CD4-positive, alpha-beta T cell (primary cell): Measurements from ENCODE around the gene TMEM132D. TPM values are rescaled to one million over a fixed set of nuclear protein-coding genes. Genes with fewer than 3 reads are reported as not detected.

Source experiments
- ATAC-seq: fragments of 200-7000 bp; cut with Tn5 transposase; one replicate; pipeline ENCODE4 v1.10.0; 2022; ENCODE audit warnings: mild to moderate bottlenecking; ENCODE audit not compliant: poor library complexity
- CTCF ChIA-PET: fragments of 350-600 bp; sonication (Branson Sonifier 250); formaldehyde crosslinking; loops from one replicate; lab custom pipeline; 2021; ENCODE audit warnings: antibody characterized with exemption, inconsistent platforms; lab: Charles Lee
- POLR2A ChIA-PET: fragments of 350-600 bp; sonication (Branson Sonifier 250); formaldehyde crosslinking; loops from one replicate; lab custom pipeline; 2021; ENCODE audit warnings: antibody characterized with exemption, inconsistent platforms; lab: Charles Lee
- DNase-seq, 14 experiments: peaks; one replicate each; pipeline ENCODE4 v3.0.0-alpha.2; 2013 to 2020; ENCODE audit warnings: mixed read lengths in 2 of 14
- H3K27ac ChIP-seq, 2 donors: one replicate each; pipeline versions ENCODE4 v1.5.1 to v1.7.0; 2013; ENCODE audit warnings: low read length in 2 of 2, low read depth in 1 of 2, mild to moderate bottlenecking in 1 of 2
- H3K27me3 ChIP-seq, 2 experiments: 1 replicate in 1 of 2; 2 replicates in 1 of 2; pipeline versions ENCODE4 v1.6.1 to v1.7.0; 2013; ENCODE audit warnings: low read length in 2 of 2, control low read depth in 1 of 2, mild to moderate bottlenecking in 1 of 2, moderate library complexity in 1 of 2; ENCODE audit not compliant: insufficient read depth in 2 of 2, control insufficient read depth in 1 of 2
- H3K36me3 ChIP-seq: one replicate; pipeline ENCODE4 v1.6.1; 2013; ENCODE audit warnings: low read length, control low read depth; ENCODE audit not compliant: insufficient read depth
- H3K4me1 ChIP-seq: one replicate; pipeline ENCODE4 v1.6.1; 2013; ENCODE audit warnings: low read length, control low read depth; ENCODE audit not compliant: insufficient read depth
- H3K4me3 ChIP-seq: one replicate; pipeline ENCODE4 v1.5.1; 2013; ENCODE audit warnings: mild to moderate bottlenecking, low read length, moderate library complexity
- H3K9me3 ChIP-seq, 2 experiments: 1 replicate in 1 of 2; 2 replicates in 1 of 2; pipeline versions ENCODE4 v1.6.1 to v1.7.0; 2013; ENCODE audit warnings: low read length in 2 of 2, mild to moderate bottlenecking in 2 of 2, control low read depth in 1 of 2, moderate library complexity in 1 of 2; ENCODE audit not compliant: control insufficient read depth in 1 of 2, insufficient read depth in 1 of 2
- H3K27ac Mint-ChIP-seq: one replicate; pipeline ENCODE4 v1.8.0; 2020; ENCODE audit warnings: mixed read lengths
- H3K27me3 Mint-ChIP-seq: one replicate; pipeline ENCODE4 v1.8.0; 2021; ENCODE audit warnings: mixed read lengths
- H3K36me3 Mint-ChIP-seq: one replicate; pipeline ENCODE4 v1.8.0; 2021; ENCODE audit warnings: low read depth, mixed read lengths
- H3K4me1 Mint-ChIP-seq: one replicate; pipeline ENCODE4 v1.8.0; 2021; ENCODE audit warnings: low read depth, mixed read lengths
- H3K4me3 Mint-ChIP-seq: one replicate; pipeline ENCODE4 v1.8.0; 2020; ENCODE audit warnings: mild to moderate bottlenecking, mixed read lengths
- H3K9me3 Mint-ChIP-seq: one replicate; pipeline ENCODE4 v1.8.0; 2020; ENCODE audit warnings: mixed read lengths
- CTCF ChIP-seq: fragments of 200-600 bp; IDR thresholded peaks from one replicate; pipeline ENCODE4 v1.8.0; 2022; ENCODE audit warnings: antibody characterized with exemption, mild to moderate bottlenecking
- intact Hi-C, 2 experiments: fragments of 100-400 bp; cut with DNase I in 1 of 2; cut with micrococcal nuclease in 1 of 2; formaldehyde crosslinking; loops; one replicate each; pipeline versions ENCODE4 v1.15.1 to v1.9.0; 2023 to 2025; cut with DNase I, micrococcal nuclease
- total RNA-seq, 174 experiments: library from RNA in 2 of 174; stranded (reverse) in 2 of 174; gene quantifications; one replicate each; pipeline ENCODE4 v1.2.3 and lab custom pipeline; 2021 to 2026

Gene TMEM132D
- total RNA-seq, 2 experiments from 2014 or later, result not detected

DNA sequence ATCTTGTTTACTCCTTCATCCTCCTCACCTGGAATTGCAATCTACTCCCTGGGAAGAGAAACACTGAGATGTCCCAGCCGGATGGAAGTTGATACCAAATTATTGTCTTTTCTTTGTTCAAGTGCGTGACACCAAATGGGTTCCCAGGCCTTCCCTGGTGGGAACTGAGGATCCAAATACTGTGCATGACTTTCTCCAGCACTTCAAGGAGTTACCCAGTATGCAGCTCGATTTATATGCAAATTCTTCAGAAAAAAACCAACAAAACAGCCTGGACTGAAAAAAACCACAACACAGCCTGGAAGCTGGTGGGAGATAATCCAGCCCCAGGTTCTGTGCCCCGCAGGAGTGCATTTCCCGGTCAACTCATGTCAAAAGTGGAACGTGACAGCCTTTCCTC, 740.0 kb downstream of the TMEM132D start:
- intact Hi-C loops, result no loop called here
- Mint-ChIP-seq H3K27me3 (no peaks in the 10 kb centered on the region), H3K4me1 (no peaks in the 10 kb centered on the region), H3K27ac (no peak overlapping the region), H3K4me3 (no peak overlapping the region), H3K9me3 (peaks cover 3% of the 10 kb centered on the region), H3K36me3 (no peaks in the 10 kb centered on the region)
- DNase-seq (no peak), ATAC-seq (no peak)
- H3K4me3 ChIP-seq, result no peak overlapping the region
- H3K27me3 ChIP-seq, result no peaks in the 10 kb centered on the region
- no peak overlapping the region for H3K27ac ChIP-seq
- H3K36me3 ChIP-seq, result no peaks in the 10 kb centered on the region
- POLR2A ChIA-PET, result no interaction called here
- CTCF ChIA-PET, result no interaction called here
- no peak for TF ChIP-seq CTCF
- H3K9me3 ChIP-seq, result peaks cover 0 to 23% of the 10 kb centered on the region in 2 experiments
- H3K4me1 ChIP-seq, result no peaks in the 10 kb centered on the region

DNA sequence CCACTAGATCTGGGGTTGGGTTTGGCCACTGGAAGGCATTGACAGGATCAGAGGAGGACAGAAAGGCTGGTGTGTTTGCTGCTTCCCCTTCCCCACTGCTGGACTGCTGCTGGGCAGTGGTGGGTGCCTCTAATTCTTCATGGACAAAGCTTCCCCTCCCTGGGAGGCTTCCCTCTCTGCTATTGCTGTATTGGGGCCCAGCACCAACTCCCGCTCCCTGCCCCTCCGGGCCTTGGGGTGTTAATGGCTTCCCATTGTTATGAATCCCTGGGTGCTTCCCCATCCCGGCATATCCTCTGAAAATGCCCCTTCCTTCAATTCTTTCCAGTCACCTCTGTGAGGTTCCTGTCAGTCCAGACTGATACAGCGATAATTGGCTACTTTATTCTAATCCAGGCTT, 740.4 kb downstream of the TMEM132D start:
- intact Hi-C loops, result no loop called here
- no peaks in the 10 kb centered on the region for H3K4me1 Mint-ChIP-seq
- H3K4me3 Mint-ChIP-seq, result no peak overlapping the region
- H3K36me3 Mint-ChIP-seq, result no peaks in the 10 kb centered on the region
- no peaks in the 10 kb centered on the region for H3K27me3 ChIP-seq
- no peak for TF ChIP-seq CTCF
- no peak for ATAC-seq
- ChIA-PET POLR2A (no interaction called here), CTCF (no interaction called here)
- no peaks in the 10 kb centered on the region for H3K4me1 ChIP-seq
- no peak overlapping the region for H3K27ac ChIP-seq
- peaks cover 0 to 23% of the 10 kb centered on the region in 2 experiments for H3K9me3 ChIP-seq
- H3K9me3 Mint-ChIP-seq, result peaks cover 3% of the 10 kb centered on the region
- no peaks in the 10 kb centered on the region for H3K27me3 Mint-ChIP-seq
- no peaks in the 10 kb centered on the region for H3K36me3 ChIP-seq
- no peak for DNase-seq
- no peak overlapping the region for H3K4me3 ChIP-seq
- no peak overlapping the region for H3K27ac Mint-ChIP-seq

- Mint-ChIP-seq H3K36me3 (no peaks in the 10 kb centered on the region), H3K27me3 (no peaks in the 10 kb centered on the region), H3K9me3 (peaks cover 8% of the 10 kb centered on the region), H3K4me1 (no peaks in the 10 kb centered on the region), H3K27ac (no peak overlapping the region), H3K4me3 (no peak overlapping the region)
- TF ChIP-seq CTCF, result no peak
- no peaks in the 10 kb centered on the region for H3K4me1 ChIP-seq
- intact Hi-C loops, result no loop called here
- H3K36me3 ChIP-seq, result no peaks in the 10 kb centered on the region
- no peak overlapping the region for H3K27ac ChIP-seq
- no peak overlapping the region for H3K4me3 ChIP-seq
- DNase-seq (no peak), ATAC-seq (no peak)
- peaks cover 0 to 23% of the 10 kb centered on the region in 2 experiments for H3K9me3 ChIP-seq
- ChIA-PET POLR2A (no interaction called here), CTCF (no interaction called here)
- H3K27me3 ChIP-seq, result no peaks in the 10 kb centered on the region
These were observed 741.0 kb downstream of the TMEM132D start for GRCh38 chr12:129162805-129163204.
